ENCODE data around the gene ZNF208.
"Not testable (repeated sequence)": the region's sequence is repeated elsewhere in the genome, so short reads cannot be mapped to it uniquely, and the experiment has no call there.

Gene ZNF208

GRCh38 chr19:22010437-22011143, at the start of gene ZNF208:
ZNF208 (minus strand) TSS chr19:22010943; CDS start chr19:22010794, 149 bp downstream.
- not testable (repeated sequence) for DNase-seq

DNA sequence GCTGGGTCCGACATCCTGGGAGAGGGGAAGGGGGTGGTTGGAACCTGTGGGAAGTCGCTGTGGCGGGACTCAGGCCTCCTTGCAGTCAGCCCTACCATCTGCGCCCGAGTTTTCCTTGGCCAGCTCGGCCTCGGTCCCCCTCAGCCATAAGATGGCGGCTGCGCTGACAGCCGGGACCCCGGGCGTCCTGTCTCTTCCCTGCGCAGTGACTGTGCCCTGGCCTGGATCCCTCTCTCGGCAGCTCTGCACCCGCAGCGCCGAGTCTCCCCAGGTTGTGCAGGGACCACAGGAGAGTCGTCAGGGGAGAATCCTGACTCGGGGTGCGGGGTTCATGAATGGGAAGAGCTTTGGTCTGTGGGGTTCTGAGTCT, 41.9 kb upstream of the ZNF208 start:
- no peak for DNase-seq

DNA sequence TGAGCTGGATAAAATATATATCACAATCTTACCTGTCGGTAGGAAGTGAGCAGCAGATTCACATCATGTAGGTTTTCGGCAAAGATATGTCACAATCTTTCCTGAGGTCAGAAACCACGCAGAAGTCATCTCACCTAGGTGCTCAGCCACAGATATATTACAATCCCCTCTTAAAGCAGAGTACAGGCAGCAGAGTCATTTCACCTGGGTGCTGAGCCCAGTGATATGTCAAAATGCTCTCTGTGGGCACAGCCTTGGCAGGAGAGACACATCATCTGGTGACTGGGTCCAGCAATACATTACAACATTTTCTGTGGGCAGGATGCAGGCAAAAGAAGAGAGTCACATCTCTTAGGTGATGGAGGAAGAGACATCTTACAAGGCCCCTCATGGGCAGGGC, 30.4 kb upstream of the ZNF208 start:
- not testable (repeated sequence) for DNase-seq

DNA sequence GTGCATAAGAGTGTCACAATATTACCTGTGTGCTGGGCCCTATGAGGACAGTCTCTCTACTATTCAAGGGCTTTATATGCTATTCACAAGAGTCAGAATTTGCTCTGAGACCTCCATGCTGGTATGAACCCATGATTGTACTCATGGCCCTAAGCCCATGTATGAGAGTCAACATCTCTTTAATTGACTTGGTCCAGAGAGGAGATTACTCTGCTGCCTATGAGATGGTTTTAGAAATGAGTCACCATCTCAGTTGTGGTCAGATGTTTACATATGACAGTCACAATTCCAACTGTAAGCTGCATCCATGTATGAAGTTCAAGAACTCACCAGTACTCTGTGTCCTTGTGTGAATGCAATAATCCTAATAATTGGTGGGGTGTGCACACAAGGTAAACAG, 19.9 kb upstream of the ZNF208 start:
- DNase-seq: no peak

- DNase-seq: no peak
Observed at GRCh38 chr19:22026687-22027086, 15.9 kb upstream of the ZNF208 start.

GRCh38 chr19:22025539-22025938, 14.8 kb upstream of the ZNF208 start:
- DNase-seq: not testable (repeated sequence)

- no peak for DNase-seq
Observed at GRCh38 chr19:21970466-21970865, 40.3 kb downstream of the ZNF208 start.

DNA sequence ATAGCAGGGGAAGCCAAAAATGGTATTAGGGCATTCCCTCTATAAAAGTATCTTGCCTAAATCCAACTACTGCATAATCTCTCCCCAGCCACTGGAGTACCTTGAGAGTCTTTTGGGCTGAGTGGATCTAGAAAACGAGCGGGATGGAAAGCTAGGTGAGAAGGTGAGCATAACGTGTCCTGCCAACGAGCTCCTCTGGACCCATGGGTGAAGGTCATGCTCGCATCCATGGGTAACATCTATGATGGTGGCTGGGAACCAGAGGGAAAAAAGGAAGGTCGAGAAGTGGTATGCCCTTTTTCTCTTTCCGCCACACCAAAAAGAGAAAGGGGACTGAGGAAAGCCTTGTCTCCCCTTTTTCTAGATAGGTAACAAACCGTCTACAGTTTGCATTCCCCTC, 63.0 kb downstream of the ZNF208 start:
- no peak for DNase-seq

DNA sequence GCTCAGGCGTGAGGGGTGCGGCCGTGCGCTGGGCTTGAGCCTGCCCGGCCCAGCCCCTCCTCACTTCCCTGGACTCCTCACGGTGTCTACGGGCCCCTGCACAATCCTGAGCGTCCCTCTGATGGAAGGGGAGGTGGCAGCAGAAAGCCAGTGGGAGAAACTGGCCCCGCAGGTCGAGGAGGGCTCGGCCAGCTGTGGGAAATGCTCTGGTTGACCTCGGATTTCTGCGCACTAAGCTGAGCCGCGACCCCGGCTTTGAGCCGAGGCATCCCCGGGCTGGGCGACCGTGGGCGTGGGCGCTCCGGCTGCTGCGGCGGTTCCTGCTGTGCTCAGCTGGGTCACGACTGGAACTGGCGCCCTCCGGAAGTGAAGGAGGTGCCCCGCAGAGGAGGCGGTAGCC, 70.1 kb downstream of the ZNF208 start:
- no peak for DNase-seq

DNA sequence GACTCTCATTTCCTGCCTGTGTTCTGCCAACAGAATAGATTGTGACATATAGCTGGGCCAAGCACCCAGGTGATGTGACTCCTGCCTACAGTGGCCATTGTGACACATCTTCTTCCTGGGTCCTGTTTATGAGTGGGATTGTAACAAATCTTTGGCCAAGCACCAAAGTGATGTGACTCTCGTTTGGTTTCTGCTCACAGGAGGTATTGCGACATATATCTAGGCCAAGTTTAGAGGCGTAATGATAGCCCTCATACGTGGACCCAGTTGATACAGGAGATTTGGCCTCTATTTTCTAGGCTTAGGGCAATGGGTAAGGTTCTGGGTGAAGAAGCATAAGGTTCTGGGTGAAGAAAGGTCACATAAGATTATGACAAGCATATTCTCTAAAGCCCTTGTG, 76.2 kb downstream of the ZNF208 start:
- no peak for DNase-seq

DNA sequence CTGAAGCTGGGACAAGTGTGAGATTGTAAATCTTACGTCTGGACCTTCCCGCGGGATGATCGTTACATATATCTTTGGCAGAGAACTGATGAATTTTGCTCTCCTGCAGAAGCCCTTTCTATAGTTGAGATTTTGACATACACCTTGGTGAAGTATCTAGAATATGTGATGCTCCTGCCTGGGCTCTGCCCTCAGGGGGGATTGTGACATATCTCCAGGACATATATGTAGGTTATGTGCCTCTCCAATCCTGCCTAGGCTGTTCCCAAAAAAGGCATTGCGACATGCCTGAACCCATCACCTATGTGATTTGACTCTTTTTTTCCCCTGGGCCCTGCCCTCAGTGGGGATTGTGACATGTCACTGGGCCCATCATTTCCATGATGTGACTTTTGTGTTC, 76.6 kb downstream of the ZNF208 start:
- DNase-seq: no peak

DNA sequence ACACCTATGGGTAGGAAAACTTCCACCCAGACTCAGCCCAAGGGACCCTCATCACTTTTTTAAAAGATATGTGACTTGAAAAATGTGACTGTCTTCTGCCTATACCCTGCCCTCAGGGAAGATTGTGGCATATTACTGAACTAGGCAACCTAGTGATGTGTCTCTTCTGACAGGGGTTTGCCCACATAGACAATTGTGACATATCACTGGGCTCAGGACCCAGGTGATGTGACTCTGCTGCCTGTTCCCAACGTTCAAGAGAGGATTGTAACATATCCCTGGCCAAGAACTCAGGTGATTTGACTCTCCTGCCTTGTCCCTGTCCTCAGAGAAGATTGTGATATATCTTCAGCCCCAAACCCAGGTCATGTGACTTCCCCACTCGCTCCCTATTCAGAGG, 88.5 kb downstream of the ZNF208 start:
- no peak for DNase-seq

- DNase-seq: no peak
Observed at GRCh38 chr19:21921691-21922180, 89.0 kb downstream of the ZNF208 start.

GRCh38 chr19:21915411-21915810, 95.3 kb downstream of the ZNF208 start:
- DNase-seq: no peak

GRCh38 chr19:21912654-21913053, 98.1 kb downstream of the ZNF208 start:
- no peak for DNase-seq

DNA sequence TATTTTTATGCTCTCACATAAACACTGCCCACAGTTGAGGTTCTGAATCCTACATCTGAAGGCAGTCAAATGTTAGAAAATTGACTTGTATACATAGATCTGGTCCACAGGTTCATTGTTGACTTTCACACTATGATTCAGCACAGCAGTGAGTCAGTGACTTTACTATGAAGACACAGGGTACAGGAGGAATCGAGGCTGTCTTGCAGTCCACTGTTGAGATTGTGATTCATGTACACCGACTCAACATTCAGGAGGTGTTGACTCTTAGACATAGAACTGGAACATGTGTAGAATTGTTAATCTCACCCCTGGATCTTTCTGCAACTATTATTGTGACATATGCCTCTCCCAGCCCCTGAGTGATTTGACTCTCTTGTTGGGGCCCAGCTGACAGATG, 100.4 kb downstream of the ZNF208 start:
- DNase-seq: no peak

GRCh38 chr19:21908066-21908465, 102.7 kb downstream of the ZNF208 start:
- DNase-seq: no peak

DNA sequence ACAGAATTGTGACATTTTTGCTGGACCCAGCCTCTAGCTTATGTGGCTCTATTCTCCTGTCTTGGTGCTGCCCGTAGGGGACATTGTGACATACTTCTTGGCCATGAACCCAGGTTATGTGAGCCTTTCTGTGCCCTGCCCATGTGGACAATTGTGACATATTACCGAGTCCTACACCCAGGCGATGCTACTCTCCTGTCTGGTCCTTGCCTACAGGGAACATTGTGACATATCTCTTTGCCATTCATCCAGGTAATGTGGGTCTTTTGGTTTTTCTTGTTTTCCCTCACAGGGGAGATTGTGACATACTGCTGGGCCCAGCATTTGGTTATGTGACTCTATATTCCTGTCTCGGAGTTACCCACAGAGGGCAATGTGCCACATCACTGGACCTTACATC, 103.2 kb downstream of the ZNF208 start:
- DNase-seq: no peak

DNA sequence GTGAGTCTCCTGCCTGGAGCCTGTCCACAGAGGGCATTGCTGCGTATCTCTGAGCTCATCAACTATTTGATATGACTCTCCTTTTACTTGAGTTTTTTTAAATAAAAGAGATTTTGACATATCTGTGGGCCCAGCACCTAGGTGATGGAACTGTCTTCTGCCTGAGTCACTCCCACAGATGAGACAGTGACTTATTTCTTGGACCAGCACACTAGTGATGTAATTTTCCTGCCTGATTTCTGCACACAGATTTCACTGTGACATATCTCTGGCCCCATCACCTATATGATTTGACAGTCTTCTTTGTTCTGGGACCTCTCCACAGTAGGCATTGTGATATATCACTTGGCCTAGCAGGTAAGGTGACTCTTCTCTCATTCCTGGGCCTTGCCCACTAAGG, 108.2 kb downstream of the ZNF208 start:
- DNase-seq: no peak

DNA sequence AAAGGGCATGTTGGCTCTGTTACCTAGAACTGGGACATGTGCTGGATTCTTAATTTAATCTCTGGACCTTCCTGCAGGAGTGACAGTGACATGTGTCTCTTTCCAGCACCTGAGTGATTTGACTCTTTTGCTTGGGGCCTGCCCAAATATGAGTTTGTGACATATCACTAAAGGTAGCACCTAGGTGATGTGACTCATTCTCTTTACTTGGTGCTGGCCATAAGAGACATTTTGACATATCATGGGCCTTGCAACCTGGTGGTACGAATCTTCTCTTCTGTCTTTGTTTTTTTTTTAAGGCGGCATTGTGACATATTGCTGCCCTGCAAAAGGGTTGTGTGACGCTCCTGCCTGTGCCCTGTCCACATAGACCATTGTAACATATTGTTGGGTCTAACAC, 108.9 kb downstream of the ZNF208 start:
- DNase-seq: no peak

GRCh38 chr19:21900401-21900800, 110.3 kb downstream of the ZNF208 start:
- DNase-seq: no peak

GRCh38 chr19:21891086-21891485, 119.7 kb downstream of the ZNF208 start:
- no peak for DNase-seq

- not testable (repeated sequence) for DNase-seq
Observed at GRCh38 chr19:21890017-21890416, 120.7 kb downstream of the ZNF208 start.

DNA sequence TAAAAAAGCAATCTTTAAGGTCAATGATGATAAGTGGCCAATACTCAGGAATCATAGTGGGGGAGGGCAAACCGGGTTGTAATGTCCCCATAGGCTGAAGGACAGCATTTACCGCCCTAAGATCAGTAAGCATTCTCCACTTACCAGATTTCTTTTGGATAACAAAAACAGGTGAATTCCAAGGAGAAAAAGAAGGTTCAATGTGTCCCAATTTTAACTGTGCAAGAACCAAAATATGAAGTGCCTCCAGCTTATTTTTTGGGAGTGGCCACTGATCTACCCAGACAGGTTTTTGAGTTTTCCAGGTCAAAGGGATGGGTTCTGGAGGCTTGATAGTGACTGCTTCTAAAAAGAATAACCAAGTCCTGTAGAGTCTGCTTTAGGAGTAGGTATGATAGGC, 125.2 kb downstream of the ZNF208 start:
- not testable (repeated sequence) for DNase-seq

- DNase-seq: not testable (repeated sequence)
Observed at GRCh38 chr19:21884786-21885185, 126.0 kb downstream of the ZNF208 start.

Data from NCI-H1694 (cell line).